ENCODE data around the gene HES7.
A peak's percentile ranks its signal among the peaks of the same experiment; 100 is the strongest.

Gene HES7

GRCh38 chr17:8154608-8155155 lies 30.8 kb upstream of the HES7 start:
- no peak for DNase-seq

- peak; percentile 74 for DNase-seq
These were observed 30.2 kb upstream of the HES7 start for GRCh38 chr17:8153957-8154607.

- DNase-seq: no peak
These were observed 29.6 kb upstream of the HES7 start for GRCh38 chr17:8153525-8153956.

- no peak for DNase-seq
These were observed 29.1 kb upstream of the HES7 start for GRCh38 chr17:8153031-8153451.

- DNase-seq: peak; percentile 67
These were observed 28.3 kb upstream of the HES7 start, which contains the start of gene PER1 for GRCh38 chr17:8152112-8152775. Gene PER1, minus strand, starts transcription at chr17:8152404. Its CDS starts 1,698 bp downstream, at chr17:8150706.

- DNase-seq: no peak
These were observed 27.8 kb upstream of the HES7 start for GRCh38 chr17:8151641-8152111.

GRCh38 chr17:8151120-8151640 lies 27.3 kb upstream of the HES7 start:
- peak; percentile 87 for DNase-seq

GRCh38 chr17:8150194-8151119 lies 26.6 kb upstream of the HES7 start:
- no peak for DNase-seq

- no peak for DNase-seq
These were observed 25.7 kb upstream of the HES7 start for GRCh38 chr17:8149419-8150193.

GRCh38 chr17:8148560-8148959 lies 24.7 kb upstream of the HES7 start:
- no peak for DNase-seq

- DNase-seq: no peak
These were observed 24.0 kb upstream of the HES7 start for GRCh38 chr17:8147805-8148404.

- no peak for DNase-seq
These were observed 23.4 kb upstream of the HES7 start for GRCh38 chr17:8147141-8147804.

GRCh38 chr17:8146381-8147140 lies 22.7 kb upstream of the HES7 start:
- DNase-seq: no peak

GRCh38 chr17:8145811-8146210 lies 21.9 kb upstream of the HES7 start:
- DNase-seq: no peak

GRCh38 chr17:8144401-8145231 lies 20.7 kb upstream of the HES7 start:
- DNase-seq: no peak

- DNase-seq: no peak
These were observed 19.9 kb upstream of the HES7 start for GRCh38 chr17:8143581-8144400.

GRCh38 chr17:8142887-8143580 lies 19.1 kb upstream of the HES7 start:
- no peak for DNase-seq

All from activated gamma-delta T cell treated with Interleukin-2 at 50 U/mL for 16 hours (primary cell).